HG02970 (cell line): ENCODE measurements around the gene GNG3.
A peak's percentile ranks its signal among the peaks of the same experiment; 100 is the strongest.

ENCODE experiments used
- ATAC-seq: cut with Tn5 transposase; IDR thresholded peaks from one replicate; pipeline ENCODE4 v1.9.1; 2021; ENCODE audit warnings: mild to moderate bottlenecking, moderate library complexity, moderate number of reproducible peaks; ENCODE audit not compliant: unreplicated experiment, low FRiP score

Gene GNG3

GRCh38 chr11:62753736-62754603 is 46.5 kb downstream of the GNG3 start, which contains the start of gene ZBTB3:
TSS of gene ZBTB3 (minus strand) at chr11:62754160. CDS start at chr11:62753664, 496 bp downstream.
- peak; percentile 93 for ATAC-seq

GRCh38 chr11:62755086-62755615 is 47.7 kb downstream of the GNG3 start:
- no peak for ATAC-seq

DNA sequence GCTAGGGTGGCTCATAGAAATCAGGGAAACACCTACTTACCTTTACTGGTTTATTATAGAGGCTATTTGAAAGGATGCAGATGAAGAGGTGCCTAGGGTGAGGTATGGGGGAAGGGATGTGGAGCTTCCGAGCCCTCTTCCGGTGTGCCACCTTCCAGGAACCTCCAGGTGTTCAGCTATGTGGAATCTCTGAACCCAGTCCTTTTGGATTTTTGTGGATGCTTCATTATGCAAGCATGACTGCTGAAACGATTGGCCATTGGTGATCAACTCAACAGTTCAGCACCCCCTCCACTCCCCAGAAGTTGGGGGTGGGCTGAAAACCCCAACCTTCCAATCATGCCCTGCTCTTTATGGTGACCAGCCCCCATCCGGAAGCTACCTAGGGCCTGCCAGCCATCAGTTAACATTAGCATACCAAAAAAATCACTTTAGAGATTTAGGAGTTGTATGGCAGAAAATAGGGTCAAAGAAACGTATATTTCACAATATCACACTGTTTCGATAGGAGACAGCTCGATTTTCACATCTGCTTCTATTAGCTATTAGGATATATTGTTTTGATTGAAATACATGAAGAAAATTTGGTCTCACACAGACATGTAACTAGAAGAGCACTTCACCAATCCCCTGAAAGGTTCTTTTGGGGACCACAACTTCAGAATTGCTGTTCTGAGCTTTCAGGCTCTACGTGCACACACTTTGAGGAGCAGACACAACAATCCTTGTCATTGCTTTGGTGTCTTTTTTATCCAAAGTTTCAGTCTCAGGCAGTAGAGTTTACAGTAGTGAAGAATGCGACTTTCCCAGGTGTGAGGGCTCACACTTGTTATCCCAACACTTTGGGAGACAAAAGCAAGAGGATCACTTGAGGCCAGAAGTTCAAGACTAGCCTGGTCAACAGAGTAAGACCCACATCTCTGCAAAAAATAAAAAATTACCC is 50.6 kb downstream of the GNG3 start:
- no peak for ATAC-seq
